ENCODE results near the gene CGREF1.

CGREF1 gene

GRCh38 chr2:27118525-27119329 lies at the start of gene CGREF1:
CGREF1 (minus strand) TSS chr2:27119128; CDS start chr2:27104366, 14,762 bp downstream.
- peak in 1 of 2 donors; percentile 8 for ATAC-seq

GRCh38 chr2:27164960-27165763 lies 46.2 kb upstream of the CGREF1 start:
- no peak for ATAC-seq

GRCh38 chr2:27162151-27163121 lies 43.5 kb upstream of the CGREF1 start:
- no peak for ATAC-seq

- no peak for ATAC-seq
Observed at GRCh38 chr2:27160191-27160590, 41.3 kb upstream of the CGREF1 start.

GRCh38 chr2:27159271-27159670 lies 40.3 kb upstream of the CGREF1 start:
- ATAC-seq: no peak

- ATAC-seq: no peak
Observed at GRCh38 chr2:27158468-27158867, 39.5 kb upstream of the CGREF1 start.

- ATAC-seq: no peak
Observed at GRCh38 chr2:27155069-27155520, 36.2 kb upstream of the CGREF1 start.

GRCh38 chr2:27154488-27154887 lies 35.6 kb upstream of the CGREF1 start:
- ATAC-seq: no peak

GRCh38 chr2:27152796-27153464 lies 34.0 kb upstream of the CGREF1 start:
- ATAC-seq: no peak

- ATAC-seq: no peak
Observed at GRCh38 chr2:27152102-27152795, 33.3 kb upstream of the CGREF1 start.

- no peak for ATAC-seq
Observed at GRCh38 chr2:27150639-27151230, 31.8 kb upstream of the CGREF1 start.

- ATAC-seq: no peak
Observed at GRCh38 chr2:27149570-27150405, 30.9 kb upstream of the CGREF1 start.

GRCh38 chr2:27148801-27149439 lies 30.0 kb upstream of the CGREF1 start, which contains the start of gene TCF23:
TCF23 (plus strand) TSS chr2:27149004; CDS start chr2:27149134, 130 bp downstream.
- ATAC-seq: no peak

GRCh38 chr2:27147935-27148334 lies 29.0 kb upstream of the CGREF1 start:
- no peak for ATAC-seq

GRCh38 chr2:27145682-27146081 lies 26.8 kb upstream of the CGREF1 start:
- no peak for ATAC-seq

- no peak for ATAC-seq
Observed at GRCh38 chr2:27143285-27143684, 24.4 kb upstream of the CGREF1 start.

GRCh38 chr2:27139310-27139709 lies 20.4 kb upstream of the CGREF1 start, which contains the start of gene PRR30:
PRR30 (minus strand) TSS chr2:27139410; CDS start chr2:27138329, 1,081 bp downstream.
- no peak for ATAC-seq

- ATAC-seq: no peak
Observed at GRCh38 chr2:27138111-27138510, 19.2 kb upstream of the CGREF1 start.

GRCh38 chr2:27137322-27137935 lies 18.5 kb upstream of the CGREF1 start:
- ATAC-seq: no peak

Measured in activated CD4-positive, CD25-positive, alpha-beta regulatory T cell treated with anti-CD3 and anti-CD28 coated beads, Interleukin-2, amount 50 U/mL, for 24 hours (primary cell).